Activated effector memory CD4-positive, alpha-beta T cell treated with anti-CD3 and anti-CD28 coated beads, Interleukin-2, amount 50 U/mL, for 16 hours (primary cell): Measurements from ENCODE around the gene A2M.

Experiments
- DNase-seq: peaks from one replicate; pipeline ENCODE4 v3.0.0-alpha.2; 2020

A2M gene

GRCh38 chr12:9120487-9121184, 4.9 kb upstream of the A2M start:
- DNase-seq = no peak

GRCh38 chr12:9118158-9118557, 2.4 kb upstream of the A2M start:
- DNase-seq = no peak

GRCh38 chr12:9114946-9115345, 773 bp downstream of the A2M start:
- DNase-seq = no peak

DNA sequence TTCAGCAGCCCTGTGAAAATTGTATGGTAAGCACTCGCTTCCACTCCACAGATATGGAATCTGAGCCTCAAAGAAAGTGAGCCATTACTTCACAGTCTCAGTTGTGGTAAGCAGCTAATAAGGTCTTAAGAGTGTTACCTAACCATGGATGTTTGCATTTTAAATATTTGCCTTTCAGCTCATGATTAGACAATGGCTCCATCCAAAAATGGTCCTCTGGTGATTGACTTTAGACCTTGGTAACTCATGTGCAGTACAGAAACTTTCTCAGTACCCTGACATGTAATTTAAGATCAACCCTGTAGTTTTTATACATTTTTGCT, 1.8 kb downstream of the A2M start:
- no peak for DNase-seq

- DNase-seq = no peak
Measured at GRCh38 chr12:9113296-9113986, 2.3 kb downstream of the A2M start.

DNA sequence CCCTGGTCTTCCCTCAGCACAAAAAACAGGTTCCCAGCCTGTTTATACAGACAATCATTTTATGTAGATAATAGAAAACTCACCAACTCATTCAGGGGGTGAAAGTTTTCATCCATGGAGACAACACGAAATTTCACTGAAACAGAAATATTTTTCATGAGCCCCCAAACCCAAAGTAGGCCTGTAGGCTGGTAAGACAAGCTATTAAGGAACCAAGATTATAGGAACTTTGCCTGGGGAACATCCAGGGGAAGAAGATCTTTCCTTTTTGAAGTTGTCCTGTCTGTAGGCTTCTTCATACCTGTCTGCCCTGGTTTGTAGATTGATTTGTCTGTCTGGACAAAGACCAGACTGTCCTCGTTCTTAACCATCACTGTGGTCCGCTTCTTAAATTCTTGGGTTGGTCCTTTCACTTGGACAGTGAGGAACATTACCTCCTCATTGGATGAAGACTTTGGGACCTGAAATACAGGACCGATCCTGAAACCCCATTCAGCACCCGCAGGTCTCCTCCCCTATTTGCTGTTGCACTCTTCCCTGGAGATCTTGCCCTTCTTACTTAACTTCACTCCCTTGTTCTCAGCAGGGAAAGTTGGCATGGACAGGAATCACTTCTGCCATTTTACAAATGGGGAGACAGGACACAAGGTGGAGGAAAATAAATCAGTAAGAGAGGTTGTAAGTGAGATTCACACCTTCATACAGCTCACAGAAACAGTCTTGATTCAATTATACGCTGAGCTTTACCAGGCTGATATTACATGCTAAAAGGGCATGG, 3.5 kb downstream of the A2M start:
- DNase-seq = no peak

DNA sequence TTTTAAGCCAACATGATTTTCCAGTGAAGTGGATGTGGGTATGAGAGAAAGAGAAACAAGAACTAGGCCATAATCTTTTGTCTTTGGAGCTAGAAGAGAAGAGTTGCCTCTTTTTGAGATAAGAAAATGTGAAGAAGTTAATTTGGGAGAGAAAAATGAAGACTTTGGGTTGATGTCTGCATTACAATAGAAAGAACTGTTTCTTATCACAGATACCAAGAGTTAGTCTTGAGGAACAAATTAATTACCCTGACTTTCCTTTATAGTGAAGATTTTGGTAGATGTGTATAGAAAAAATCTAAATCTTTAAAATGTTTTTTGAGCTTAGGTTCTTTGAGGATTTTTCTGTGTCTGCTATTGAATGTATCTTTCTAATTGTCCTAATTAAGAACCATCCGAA, 4.2 kb downstream of the A2M start:
- DNase-seq = no peak

DNA sequence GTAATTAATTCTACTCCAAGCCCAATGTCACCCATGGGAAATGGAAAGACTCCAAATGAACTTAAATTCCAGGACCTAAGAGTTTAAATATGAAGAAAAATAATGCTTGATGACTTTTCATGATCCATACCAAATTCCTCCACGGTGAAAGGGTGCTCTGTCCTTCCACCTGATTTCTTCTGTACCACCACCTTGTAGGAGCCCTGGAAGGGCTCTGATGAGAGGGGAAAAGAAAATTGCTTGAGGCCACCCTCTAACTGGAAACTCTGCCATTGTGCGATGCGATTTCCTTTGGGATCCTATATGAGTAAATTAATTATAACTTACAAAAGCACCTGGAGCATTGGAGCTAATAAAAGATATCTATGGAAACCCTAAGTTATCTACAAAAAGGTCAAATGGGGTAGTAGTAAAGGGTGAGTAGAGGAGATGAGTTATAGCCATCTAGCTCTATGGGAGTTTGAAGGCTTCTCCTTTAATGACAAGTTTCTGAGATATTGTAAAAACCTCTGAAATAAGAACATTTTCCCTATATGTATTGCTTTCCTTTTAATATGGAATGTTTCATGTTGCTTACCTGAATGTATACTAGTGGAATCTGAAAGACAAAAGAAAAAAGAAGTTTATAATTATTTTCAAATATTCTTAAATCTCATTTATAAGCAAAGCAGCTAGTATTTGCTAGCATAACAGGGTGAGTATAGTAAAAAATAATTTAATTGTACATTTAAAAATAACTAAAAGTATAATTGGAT, 5.8 kb downstream of the A2M start:
- no peak for DNase-seq

DNA sequence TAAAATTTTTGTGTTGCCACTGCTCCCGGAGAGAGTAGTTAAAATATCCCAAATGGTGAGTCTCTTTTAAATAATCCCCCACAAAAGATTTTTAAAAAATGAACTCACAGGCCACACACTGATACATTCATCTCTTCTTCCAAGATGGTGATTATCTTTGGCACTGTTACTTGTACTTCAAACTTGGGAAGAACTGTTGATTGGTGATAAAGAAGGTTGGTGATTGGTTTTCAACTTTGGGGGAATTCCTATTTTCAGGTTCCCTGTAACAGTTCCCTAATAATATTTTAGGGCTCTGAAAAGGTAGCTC, 6.6 kb downstream of the A2M start:
- DNase-seq = no peak

DNA sequence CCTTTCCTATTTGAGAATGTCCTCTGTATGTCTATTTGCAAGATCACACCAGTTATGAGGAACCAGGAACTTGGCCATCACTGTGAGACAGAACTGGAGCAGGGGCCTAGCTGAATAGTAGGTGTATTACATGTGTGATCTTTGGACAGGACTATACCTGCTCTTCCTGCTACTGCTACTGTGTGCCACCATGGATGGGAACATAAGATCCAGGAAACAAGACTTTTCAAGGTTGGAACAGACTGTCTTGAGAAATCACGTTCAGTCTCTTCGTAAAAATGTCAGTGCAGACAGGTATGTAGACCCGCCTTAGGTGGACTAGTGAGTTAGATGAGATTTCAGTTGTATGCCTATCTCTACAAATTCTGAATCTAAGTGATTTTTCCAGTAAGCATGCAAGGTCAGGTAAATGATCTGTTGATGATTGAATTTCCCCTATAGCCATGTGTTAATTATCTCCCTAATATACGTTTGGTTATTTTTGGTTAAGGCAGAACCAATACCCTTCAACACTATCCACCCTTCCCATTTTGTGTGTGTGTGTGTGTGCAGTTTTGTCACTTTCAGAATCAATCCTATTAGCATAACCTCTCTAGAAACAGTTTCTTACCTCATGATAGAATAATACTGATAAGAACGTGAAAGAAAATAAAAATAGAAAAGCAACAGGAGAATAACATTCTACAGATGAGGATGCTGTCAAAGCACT, 7.1 kb downstream of the A2M start:
- DNase-seq = no peak

DNA sequence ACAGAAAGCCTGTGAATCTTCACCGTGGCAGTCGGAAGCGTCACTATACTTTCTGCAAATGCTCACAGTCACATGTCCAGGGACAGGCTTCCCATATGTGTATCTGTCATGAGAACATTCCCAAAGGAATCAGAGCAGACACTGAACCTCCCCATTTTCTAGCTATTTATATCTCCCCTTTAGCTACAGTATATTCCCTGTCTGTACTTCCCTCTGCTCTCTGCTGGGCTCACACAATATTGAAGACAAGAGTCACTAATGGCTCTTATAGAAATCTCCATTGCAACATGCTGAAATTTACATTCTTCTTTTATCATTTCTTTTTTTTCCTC, 8.2 kb downstream of the A2M start:
- DNase-seq = no peak

- no peak for DNase-seq
Measured at GRCh38 chr12:9106610-9107541, 8.8 kb downstream of the A2M start.

DNA sequence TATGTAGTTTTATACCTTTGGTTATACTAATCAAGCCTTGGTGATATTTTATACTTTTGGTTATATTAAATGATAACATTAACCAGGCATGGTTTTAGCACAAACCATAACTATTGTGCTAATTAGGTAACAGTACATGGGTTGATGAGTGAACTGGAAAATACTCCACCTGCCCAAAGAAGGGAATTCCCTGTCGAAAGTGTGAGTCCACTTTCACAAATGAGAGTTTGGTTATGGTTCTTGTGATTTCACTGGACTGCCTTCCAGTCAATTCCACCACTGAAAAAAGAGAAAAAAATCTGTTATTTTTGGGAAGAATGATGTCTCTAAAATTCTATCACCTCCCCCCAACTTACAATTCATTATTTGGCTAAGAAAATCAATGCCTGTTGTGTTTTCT, 9.7 kb downstream of the A2M start:
- DNase-seq = no peak

- no peak for DNase-seq
Measured at GRCh38 chr12:9104767-9105423, 10.8 kb downstream of the A2M start.

GRCh38 chr12:9104087-9104486, 11.6 kb downstream of the A2M start:
- no peak for DNase-seq

GRCh38 chr12:9103050-9103849, 12.5 kb downstream of the A2M start:
- DNase-seq = no peak

DNA sequence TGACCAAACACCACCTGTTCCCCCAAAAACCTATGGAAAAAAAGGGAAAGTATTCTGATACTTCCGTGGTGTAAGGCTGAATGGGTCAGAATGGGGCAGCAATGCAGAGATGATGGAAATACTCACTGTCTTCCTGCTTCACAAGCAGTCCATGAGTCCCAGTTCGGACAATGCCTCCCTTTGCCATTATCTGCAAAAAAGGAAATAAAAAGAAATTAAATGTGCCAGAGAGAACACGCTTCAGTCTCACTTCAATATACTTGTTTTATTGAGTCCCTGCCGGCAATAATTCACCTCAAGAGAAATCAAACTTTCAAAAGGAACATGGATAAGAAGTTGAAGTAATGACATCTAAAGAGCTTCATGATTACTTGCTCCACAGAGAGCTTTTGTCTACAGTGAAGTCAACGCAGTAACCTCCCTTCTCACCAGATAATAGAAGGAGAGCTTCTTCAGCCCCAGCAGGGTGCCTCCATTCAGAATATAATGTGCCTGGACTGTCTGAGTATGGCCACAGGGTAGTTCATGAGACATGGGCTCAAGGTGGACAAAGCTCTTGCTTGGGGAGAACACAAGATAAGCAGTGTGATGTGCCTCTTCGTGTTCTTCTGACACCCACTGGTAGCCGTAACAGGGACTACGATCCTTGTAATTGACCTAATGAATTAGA, 14.6 kb downstream of the A2M start:
- no peak for DNase-seq

DNA sequence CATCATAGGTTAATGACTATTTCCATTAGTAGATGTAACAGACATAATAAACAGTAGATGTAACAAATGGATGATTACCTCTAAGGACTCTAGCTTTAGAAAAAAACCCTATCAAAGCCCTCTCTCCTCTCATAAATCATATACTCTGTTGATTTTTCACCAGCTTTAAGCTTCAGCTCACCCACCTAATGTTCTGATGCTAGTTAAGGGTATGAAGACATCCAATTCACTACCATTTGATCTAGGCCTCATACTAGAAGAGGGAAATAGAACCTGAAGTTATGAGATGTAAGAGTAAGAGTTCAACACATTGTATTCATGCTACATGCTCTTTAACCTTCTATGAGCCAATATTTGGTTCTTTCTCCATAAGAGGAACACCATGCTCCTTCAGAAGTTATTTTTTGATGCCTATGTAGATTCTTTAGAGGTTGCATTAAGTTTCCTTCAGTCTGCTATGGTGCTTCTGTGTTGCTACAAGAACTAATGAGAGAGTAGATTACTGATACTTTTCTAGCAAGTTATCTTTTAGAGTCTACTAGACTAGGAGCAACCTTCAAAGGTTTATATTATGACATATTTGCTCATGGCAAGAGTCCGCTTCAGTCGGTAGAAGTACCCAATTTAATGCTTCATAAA, 16.0 kb downstream of the A2M start:
- DNase-seq = no peak

DNA sequence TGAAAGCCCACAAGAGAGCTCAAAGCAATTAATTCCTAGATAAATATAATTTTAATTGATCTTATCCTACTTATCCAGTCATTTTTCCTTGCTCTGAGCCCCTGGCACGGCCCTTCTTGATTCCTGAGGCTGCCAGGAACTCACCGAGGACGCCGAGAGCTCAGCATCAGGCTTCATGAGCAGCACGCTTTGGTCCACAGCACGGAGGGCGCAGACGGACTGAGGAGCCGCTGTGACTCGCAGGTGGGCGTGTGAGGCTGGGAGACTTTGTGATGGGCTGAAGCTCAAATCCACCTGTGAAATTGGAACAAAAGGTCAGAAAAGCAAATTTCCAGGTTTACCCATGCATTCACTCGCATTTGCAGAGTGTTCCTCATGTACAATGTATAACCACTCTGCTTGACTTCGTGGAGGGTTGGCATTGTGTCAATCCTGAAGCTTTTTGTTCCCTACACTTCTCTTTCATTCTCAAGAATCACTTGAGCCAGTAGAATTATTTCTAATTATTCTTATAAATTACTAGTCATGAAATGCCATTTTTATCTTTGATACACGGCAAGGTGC, 17.2 kb downstream of the A2M start:
- no peak for DNase-seq
